GM12891 (cell line): Measurements from ENCODE around the gene ING1.

Source experiments
- POLR2A ChIP-seq: IDR thresholded peaks from 2 replicates; pipeline ENCODE4 v1.6.1; 2011; ENCODE audit warnings: low read depth, low read length, control low read depth
- POLR2AphosphoS5 ChIP-seq: IDR thresholded peaks from 2 replicates; pipeline ENCODE4 v1.6.1; 2011; ENCODE audit warnings: low read depth, low read length, control low read depth
- TAF1 ChIP-seq: IDR thresholded peaks from 2 replicates; pipeline ENCODE4 v1.6.1; 2011; ENCODE audit warnings: low read depth, low read length, control low read depth

DNA sequence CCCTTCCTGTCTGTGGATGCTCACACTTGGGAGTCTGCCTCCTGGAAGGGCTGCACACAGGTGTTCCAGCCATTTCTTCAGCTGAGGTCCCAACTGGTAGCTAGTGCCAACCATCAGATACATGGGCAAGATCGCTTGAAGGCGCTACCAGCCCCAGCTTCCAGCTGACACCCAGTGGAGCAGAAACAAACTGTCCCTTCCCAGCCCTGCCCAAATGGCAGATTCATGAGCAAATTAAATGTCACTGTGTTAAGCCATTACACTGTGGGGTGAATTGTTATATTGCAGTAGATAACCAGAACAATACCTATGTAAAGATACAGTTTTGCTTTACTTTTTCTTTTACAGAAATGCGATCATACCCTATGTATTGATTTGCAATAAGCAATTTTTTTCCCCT, 17.6 kb downstream of the ING1 start:
- TF ChIP-seq POLR2A = no peak
- TF ChIP-seq POLR2AphosphoS5 = no peak
- TF ChIP-seq TAF1 = no peak
